HG03039 (cell line): Measurements from ENCODE around the gene MXD3.

ENCODE experiments used
- ATAC-seq: cut with Tn5 transposase; IDR thresholded peaks from one replicate; pipeline ENCODE4 v1.9.1; 2021; ENCODE audit warnings: mild to moderate bottlenecking, moderate library complexity; ENCODE audit not compliant: unreplicated experiment

MXD3 gene

DNA sequence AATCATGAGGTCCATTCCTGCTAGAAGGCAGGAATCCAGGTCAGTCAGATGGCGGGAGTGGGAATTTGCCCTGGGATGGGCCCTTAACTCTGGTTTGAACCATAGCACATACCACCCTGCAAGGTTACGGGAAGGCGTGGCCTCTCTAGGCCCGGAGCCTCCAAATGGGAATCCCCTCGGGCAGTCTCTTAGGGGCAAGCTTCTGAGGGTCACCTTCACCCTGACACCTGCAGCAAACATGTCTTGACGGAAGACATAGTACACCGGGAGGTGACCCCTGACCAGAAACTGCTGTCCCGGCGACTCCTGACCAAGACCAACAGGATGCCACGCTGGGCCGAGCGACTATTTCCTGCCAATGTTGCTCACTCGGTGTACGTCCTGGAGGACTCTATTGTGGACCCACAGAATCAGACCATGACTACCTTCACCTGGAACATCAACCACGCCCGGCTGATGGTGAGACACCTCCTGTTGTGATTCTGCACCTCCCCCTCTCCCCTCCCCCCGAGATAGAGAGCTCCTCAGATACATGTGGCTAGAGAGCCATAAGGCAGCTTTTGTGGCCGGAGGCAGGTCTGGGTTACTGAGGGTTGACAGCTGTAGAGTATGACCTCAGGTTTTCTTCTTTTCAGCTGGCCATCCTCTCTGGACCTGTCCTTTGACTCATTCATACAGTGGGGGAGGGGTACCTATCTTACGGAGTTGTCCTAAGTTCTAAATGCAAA lies 7.1 kb downstream of the MXD3 start:
- ATAC-seq = no peak

DNA sequence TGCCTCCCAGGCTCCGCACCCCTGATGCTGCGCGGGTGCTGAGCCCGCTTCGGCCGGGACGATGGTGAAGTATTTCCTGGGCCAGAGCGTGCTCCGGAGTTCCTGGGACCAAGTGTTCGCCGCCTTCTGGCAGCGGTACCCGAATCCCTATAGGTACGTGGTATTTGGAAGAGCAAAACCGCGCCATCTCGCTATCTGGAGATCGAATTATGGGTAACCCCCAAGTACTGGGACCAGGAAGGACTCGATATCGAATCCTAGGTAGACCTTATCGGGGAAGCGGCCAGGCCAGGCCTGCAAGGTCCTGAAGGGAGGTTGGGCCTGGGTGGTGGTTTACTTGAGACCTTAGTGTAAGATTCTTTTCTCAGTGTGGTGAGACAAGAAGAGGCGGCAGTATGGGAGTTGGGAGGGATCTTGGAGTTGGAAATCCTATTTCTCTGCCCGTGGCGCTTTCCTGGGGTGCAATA lies 7.7 kb downstream of the MXD3 start:
- ATAC-seq = no peak

DNA sequence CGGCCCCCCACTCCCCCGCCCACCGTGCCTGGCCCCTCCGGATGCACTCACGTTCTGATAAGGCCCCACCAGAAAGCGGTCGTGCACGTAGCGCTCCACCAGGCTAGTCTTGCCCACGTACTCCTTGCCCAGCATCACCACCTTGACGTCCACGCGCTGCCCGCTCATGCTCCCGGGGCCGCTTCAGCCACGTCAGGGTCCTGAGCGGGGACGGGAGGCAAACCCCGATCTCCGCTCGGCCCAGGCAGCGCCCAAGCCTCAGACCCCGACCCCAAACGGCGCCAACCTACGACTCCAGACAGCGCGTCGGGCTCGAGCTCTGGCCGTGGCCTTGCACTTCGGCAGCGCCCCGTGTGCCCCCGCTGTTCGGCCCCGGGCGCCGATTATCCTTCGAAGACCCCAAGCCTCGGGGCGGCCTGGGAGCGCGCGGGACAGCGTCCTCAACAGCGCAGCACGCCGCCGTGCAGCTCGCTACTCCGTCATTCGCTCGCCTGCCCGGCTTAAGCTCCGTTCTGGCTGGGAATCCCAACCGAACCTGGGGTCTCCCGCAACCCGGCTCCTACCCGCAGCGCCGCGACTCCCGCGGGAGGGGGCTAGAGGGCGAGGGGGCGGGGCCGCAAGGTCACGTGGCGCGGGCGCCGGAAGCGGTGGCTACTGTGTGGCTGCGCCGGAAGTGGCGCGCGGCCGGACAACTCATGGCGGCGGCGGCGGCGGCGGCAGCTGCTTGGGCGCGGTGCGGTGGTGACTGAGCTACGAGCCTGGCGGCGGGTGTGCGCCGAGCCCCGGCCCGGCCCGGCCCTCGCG lies 8.4 kb downstream of the MXD3 start, which contains the start of the genes PRELID1 and RAB24:
Gene PRELID1, plus strand, starts transcription at position 679 of the 804 bp plus-strand sequence. CDS start 187 bp downstream, outside the sequence.
Gene RAB24, minus strand, starts transcription at position 599 of the 804 bp plus-strand sequence. Its CDS starts 431 bp downstream, at position 168.
- peak; percentile 61 for ATAC-seq

DNA sequence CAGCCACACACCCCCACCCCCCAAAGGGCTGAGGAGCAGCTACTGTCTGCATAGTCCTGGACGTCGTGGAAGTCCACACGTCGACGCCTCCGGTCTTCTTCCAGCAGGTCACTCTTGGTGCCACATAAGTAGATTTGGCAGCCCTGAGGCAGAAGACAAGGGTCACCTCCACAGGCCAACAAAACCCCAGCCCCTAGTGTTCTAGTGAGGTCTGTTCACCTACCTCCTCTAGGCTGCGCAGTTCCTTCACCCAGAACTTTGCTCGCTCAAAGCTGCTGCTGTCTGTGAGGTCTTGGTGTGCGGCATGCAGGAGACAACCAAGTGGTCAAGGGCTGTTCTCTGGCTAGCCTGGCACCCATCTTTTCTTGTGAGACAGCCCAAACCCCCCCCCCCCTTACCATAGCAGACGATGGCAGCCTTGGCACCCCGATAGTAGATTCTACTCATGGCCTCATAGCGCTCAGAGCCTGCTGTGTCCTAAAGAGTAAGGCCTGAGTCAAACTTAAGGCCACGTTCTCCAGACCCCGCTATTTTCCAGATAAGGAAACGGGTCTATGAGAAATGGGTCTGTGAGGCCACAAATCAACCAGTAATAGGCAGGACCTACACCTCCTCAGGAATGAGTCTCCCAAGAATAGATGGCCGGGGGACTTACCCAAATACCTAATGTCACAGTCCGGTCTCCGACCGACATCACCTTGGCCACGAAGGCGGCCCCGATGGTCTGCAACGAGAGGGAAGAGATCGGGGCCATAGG lies 9.2 kb downstream of the MXD3 start:
- no peak for ATAC-seq

DNA sequence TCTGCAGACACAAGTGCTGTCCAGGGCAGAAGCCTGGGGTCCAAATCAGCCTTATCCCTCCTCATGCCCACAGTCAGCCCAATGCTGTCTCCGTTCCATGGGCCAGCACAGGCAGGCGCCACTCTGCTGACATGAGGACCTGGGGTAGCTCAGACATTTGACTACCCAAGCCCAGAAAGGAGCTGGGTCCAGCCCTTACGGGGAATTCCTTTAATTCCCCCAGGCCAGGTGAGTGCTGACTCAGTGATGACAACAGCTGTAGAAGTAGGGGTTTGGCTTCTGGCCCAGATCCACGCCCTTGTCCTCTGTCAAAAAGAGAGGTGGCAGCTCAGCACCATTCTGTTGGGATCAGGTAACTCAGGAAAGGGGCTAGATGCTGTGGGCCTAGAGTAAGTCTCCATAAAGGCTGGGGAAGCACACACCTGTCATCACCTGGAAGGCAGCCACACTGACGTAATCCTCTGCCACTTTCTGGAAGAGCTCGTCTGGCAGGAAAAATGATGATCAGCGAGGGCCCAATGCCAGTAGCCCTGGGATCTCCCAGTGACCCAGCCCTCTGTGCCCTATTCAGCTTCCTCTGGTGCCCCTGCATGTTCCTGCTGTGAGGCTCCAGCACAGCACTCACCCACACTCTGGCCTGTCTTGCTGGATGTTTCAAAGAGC lies 10.1 kb downstream of the MXD3 start:
- no peak for ATAC-seq

DNA sequence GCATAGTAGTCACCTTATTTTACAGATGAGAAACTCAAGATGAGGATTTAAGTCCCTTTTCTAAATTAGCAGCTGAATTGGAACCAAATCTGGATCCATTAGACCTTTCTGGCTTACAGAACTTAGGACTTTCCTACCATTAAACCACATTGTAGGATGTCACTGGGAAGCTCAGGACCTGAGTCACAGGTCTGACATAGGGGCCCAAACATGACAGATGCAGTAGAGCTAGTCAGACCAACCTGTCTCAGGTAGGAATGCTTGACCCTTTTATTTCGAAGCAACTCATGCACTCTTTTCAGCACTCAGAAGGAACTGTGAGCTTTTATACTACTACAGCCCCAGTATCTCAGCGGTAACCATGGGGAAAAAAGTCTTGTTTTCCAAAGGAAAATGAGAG lies 10.7 kb downstream of the MXD3 start:
- ATAC-seq = no peak

DNA sequence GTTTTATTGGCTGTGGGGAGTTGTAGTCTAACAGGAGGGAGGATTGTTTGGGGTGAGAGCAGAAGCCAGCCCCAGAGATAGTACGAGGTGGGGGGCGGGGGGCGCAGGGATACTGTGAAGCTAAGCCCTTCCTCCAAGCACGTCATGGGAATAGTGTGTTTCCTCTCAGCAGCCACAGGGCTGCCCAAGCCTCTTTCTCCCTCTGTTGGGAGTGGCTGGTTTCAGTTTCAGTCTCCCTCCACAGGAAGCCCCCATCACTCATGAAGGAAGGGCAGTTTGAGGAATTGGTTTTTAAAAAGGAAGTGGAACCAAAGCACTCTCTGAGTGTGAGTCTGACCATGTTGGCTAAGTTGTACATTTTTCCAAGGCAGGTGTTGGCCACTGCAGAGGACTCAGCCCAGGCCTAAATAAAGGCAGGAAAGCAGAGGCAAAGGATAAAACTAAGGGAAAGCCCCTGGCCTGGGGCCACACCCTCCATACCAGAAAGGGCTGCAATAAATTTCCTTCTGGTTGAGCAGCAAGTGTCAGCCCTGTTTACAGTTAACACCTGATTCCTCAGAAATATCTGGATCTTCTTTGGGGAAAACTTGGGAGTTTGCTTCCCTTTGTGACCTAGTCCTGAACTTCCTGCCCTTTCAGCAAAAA lies 11.3 kb downstream of the MXD3 start:
- ATAC-seq = peak; percentile 36

DNA sequence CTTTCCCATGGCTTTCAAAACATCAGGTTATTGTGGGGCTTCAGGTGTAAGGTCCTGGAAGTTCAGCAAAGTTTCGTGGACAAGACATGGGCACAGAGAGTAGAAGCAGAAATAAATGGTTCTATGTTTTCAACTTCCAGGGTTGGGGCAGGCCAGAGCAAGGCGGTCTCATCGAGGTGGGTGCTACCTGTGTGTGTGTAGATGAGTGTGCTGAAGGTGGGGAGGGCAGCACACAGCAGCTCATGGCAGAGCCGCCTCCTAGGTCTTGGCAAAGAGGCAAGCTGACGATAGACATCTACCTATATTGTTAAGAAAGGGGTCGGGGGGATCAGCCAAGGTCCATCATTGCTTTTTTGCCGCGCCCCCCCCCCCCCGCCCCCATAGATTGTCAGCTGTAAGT lies 12.0 kb downstream of the MXD3 start:
- no peak for ATAC-seq

DNA sequence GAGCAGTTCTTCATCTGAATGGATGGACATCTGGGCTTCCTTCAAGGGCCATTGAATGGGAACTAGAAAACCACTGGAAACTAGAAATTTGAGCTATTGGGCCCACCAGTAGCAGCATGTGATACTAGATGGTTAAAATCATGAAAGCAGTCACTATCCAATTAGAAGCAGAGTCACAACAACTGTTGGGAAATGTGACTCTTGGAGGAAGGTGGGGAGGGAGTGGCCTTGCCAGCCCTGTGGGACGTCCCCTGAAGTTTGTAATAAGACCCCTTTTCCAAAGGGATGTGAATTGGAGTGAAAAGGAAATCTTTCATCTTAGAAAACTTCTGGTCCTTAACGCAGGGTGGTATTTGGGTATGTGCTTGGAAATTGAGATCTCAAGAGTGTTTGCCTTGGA lies 13.8 kb downstream of the MXD3 start:
- no peak for ATAC-seq

DNA sequence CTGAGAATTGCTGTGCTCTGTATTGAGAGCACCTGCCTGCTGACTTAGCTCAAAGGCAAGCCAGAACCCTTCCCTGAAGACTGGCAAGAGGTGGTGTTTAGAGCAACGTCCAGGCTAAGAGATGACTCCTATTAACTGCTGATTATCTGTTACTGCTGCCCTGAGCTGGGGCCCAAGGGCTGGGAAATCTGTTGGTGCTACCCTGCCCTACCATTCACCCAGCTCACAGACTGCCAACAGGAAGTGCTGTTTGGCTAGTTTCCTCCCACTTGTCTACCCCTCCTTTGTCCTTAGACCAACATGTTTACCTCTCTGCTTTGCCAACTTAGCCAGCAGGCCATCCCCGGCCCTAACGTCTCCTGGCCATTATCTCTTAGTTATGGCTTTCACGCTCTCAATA lies 15.1 kb downstream of the MXD3 start:
- no peak for ATAC-seq

DNA sequence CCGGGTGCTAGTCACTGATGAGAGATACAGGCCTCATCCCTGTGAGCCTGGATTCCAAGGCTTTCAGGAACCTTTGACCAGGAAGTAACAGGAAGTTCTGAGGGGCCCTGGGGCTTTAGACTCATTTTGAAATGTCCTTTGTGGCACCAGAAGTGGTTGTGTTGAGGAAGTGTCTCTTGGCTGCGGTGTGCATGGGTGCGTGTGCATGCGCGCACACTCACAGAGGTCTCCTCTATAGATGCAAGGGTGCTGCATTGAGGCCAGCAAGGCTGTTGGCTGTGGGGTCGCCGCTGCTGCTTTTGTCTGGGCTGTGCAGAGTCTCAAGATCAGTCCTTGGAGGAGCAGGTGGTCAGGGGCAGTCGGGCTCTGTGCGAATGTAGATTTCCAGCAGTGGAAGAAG lies 15.8 kb downstream of the MXD3 start:
- ATAC-seq = no peak

DNA sequence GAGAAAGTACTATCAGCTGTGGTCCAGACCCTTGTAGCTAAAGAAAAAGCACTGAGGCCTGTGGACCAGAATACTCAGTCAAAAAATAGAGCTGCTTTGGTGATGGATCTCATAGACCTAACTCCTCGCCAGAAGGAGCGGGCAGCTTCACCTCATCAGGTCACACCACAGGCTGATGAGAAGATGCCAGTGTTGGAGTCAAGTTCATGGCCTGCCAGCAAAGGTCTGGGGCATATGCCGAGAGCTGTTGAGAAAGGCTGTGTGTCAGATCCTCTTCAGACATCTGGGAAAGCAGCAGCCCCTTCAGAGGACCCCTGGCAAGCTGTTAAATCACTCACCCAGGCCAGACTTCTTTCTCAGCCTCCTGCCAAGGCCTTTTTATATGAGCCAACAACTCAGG lies 17.1 kb downstream of the MXD3 start:
- ATAC-seq = no peak

DNA sequence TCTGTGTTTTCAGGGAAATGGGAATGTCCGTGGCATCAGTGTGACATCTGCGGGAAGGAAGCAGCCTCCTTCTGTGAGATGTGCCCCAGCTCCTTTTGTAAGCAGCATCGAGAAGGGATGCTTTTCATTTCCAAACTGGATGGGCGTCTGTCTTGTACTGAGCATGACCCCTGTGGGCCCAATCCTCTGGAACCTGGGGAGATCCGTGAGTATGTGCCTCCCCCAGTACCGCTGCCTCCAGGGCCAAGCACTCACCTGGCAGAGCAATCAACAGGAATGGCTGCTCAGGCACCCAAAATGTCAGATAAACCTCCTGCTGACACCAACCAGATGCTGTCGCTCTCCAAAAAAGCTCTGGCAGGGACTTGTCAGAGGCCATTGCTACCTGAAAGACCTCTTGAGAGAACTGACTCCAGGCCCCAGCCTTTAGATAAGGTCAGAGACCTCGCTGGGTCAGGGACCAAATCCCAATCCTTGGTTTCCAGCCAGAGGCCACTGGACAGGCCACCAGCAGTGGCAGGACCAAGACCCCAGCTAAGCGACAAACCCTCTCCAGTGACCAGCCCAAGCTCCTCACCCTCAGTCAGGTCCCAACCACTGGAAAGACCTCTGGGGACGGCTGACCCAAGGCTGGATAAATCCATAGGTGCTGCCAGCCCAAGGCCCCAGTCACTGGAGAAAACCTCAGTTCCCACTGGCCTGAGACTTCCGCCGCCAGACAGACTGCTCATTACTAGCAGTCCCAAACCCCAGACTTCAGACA lies 17.7 kb downstream of the MXD3 start:
- ATAC-seq = no peak

DNA sequence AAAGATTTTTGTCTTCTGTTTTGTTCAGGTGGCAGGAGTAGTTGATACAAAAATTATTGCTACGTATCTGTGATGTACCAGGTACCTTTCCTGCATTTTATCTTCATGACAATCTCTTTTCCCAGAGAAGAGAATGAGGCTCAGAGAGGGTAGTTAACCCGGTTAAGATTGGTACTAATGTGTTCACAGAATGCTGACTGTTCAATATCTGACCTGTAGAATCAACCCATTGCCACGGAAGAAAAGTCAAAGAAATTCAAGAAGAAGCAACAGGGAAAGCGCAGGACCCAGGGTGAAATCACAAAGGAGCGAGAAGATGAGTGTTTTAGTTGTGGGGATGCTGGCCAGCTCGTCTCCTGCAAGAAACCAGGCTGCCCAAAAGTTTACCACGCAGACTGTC lies 20.0 kb downstream of the MXD3 start:
- no peak for ATAC-seq

DNA sequence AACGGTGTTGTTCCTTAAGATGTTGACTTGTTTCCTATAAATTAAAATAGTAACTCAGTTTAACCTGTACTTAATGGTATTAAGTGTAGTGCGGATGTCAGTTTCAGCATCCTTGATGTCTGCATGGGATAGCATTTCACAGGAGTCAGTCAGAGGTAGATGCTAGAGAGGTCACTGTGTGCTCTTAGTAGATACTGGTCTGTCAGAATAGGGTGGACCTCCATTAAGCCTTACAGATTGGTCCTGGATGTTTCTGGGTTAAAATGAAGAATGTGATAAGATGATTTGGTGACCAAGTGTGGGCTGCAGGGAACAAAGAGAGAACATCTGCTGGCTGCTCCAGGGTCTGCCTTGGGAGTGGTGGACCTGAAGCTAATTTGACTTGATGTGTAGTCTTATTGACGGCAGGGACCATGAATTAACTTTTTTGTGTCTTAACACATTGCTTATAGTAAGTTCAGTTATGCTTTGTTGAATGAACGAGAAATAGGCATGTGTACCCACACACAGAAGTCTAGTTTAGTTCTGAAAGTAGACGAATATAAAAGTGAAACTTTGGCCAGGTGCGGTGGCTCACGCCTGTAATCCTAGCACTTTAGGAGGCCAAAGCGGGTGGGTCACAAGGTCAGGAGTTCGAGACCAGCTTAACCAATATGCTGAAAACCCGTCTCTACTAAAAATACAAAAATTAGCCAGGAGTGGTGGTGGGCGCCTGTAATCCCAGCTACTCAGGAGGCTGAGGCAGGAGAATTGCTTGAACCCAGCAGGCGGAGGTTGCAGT lies 20.7 kb downstream of the MXD3 start:
- ATAC-seq = no peak

DNA sequence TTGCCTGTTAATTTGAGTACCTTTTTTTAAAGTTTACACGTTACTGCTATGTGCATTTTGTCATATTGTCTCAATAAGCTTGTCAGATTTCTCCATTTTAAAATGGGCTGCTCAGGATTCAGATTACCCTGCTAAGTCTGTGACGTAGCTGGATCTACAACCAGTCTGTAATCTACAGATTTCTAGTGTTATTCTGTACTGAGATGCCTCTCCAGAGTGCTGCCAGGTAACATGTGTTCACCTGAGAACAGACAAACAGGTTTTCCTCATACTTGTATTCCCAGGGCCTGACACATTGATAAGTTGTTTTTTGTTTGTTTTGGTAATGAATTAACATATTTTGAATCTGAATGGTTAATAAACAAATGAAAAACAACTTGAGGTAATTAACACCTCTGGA lies 23.5 kb downstream of the MXD3 start:
- ATAC-seq = no peak

DNA sequence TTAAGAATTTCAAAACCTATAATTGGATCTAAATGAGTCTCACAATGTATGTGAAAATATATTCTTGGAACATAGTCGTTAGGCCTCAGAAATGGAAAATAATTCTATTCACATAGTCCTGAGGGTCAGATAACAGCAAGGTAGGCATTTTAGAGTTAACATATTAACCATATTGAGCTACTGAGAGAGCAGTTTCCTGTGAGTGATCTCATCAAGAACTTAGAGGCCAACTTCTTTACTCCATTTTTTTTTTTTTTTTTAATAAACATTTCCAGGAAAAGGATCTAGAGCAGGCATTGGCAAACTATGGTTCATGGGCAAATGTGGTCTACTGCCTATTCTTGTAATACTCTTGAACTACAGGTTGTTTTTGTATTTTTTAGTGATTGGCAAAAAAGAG lies 34.8 kb downstream of the MXD3 start:
- no peak for ATAC-seq

DNA sequence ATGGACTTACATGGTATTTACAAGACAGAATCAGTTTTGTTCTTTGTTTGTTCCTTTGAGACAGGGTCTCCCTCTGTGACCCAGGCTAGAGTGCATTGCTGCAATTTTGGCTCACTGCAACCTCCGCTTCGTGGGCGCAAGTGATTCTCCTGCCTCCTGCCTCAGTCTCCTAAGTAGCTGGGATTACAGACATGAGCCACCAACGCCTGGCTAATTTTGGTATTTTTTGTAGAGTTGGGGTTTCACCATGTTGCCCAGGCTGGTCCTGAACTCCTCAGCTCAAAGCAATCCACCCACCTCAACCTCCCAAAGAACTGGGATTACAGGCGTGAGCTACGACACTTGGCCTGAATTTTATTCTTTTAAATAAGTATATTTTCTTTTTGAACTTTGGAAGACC lies 35.8 kb downstream of the MXD3 start:
- no peak for ATAC-seq

DNA sequence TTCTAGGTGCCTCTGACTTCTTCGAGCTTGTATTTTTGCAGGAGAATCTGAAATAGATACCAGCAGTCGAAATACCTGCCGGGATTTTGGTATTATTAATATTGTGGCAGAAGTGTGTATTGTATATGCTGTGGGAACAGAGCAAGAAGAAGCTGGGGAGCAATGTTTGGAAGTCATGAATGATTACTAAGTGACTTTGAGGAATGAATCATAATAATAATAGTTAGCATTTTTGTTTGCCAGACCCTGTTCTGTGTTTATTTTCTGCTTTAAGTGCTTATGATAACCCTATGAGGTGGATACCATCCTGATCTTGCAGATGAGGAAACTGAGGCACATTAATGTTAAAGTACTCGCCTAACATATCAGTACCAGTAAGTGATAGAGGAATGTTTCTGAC lies 40.6 kb downstream of the MXD3 start:
- no peak for ATAC-seq
